ENCODE results near the gene TMPRSS9. TPM values are rescaled to one million over a fixed set of nuclear protein-coding genes. Genes with fewer than 3 reads are reported as not detected.

TMPRSS9 gene
- total RNA-seq, 1 donor from 2014 or later = not detected

GRCh38 chr19:2353159-2353886 is 6.7 kb upstream of the TMPRSS9 start:
- DNase-seq (ENCODE audit: low spot score) = no peak
- Mint-ChIP-seq H3K27ac (no peak overlapping the region), H3K27me3 (ENCODE audit: low read depth) (no peaks in the 10 kb centered on the region), H3K36me3 (ENCODE audit: low read depth) (no peaks in the 10 kb centered on the region), H3K4me3 (ENCODE audit: low read depth) (no peak overlapping the region), H3K9me3 (no peaks in the 10 kb centered on the region), H3K4me1 (ENCODE audit: low read depth) (no peaks in the 10 kb centered on the region)
- intact Hi-C loops (cut with micrococcal nuclease) = no loop called here

GRCh38 chr19:2353887-2354592 is 6.0 kb upstream of the TMPRSS9 start:
- Mint-ChIP-seq H3K27ac (no peak overlapping the region), H3K27me3 (ENCODE audit: low read depth) (no peaks in the 10 kb centered on the region), H3K4me1 (ENCODE audit: low read depth) (no peaks in the 10 kb centered on the region), H3K9me3 (no peaks in the 10 kb centered on the region), H3K4me3 (ENCODE audit: low read depth) (no peak overlapping the region), H3K36me3 (ENCODE audit: low read depth) (no peaks in the 10 kb centered on the region)
- intact Hi-C loops (cut with micrococcal nuclease) = no loop called here
- no peak for DNase-seq (ENCODE audit: low spot score)

- Mint-ChIP-seq H3K27me3 (ENCODE audit: low read depth) (no peaks in the 10 kb centered on the region), H3K27ac (no peak overlapping the region), H3K4me3 (ENCODE audit: low read depth) (no peak overlapping the region), H3K36me3 (ENCODE audit: low read depth) (no peaks in the 10 kb centered on the region), H3K4me1 (ENCODE audit: low read depth) (no peaks in the 10 kb centered on the region), H3K9me3 (no peaks in the 10 kb centered on the region)
- DNase-seq (ENCODE audit: low spot score) = no peak
- intact Hi-C loops (cut with micrococcal nuclease) = no loop called here
Measured at GRCh38 chr19:2354670-2355069, 5.4 kb upstream of the TMPRSS9 start.

GRCh38 chr19:2355168-2356035 is 4.7 kb upstream of the TMPRSS9 start:
- H3K36me3 Mint-ChIP-seq (ENCODE audit: low read depth) = no peaks in the 10 kb centered on the region
- no peak overlapping the region for H3K4me3 Mint-ChIP-seq (ENCODE audit: low read depth)
- H3K9me3 Mint-ChIP-seq = no peaks in the 10 kb centered on the region
- H3K27ac Mint-ChIP-seq = no peak overlapping the region
- H3K27me3 Mint-ChIP-seq (ENCODE audit: low read depth) = peaks cover 1% of the 10 kb centered on the region
- no peak for DNase-seq (ENCODE audit: low spot score)
- H3K4me1 Mint-ChIP-seq (ENCODE audit: low read depth) = no peaks in the 10 kb centered on the region
- intact Hi-C loops (cut with micrococcal nuclease) = no loop called here

- peaks cover 5% of the 10 kb centered on the region for H3K27me3 Mint-ChIP-seq (ENCODE audit: low read depth)
- no peak for DNase-seq (ENCODE audit: low spot score)
- no peak overlapping the region for H3K4me3 Mint-ChIP-seq (ENCODE audit: low read depth)
- H3K27ac Mint-ChIP-seq = no peak overlapping the region
- H3K4me1 Mint-ChIP-seq (ENCODE audit: low read depth) = no peaks in the 10 kb centered on the region
- no peaks in the 10 kb centered on the region for H3K9me3 Mint-ChIP-seq
- intact Hi-C loops (cut with micrococcal nuclease) = no loop called here
- H3K36me3 Mint-ChIP-seq (ENCODE audit: low read depth) = no peaks in the 10 kb centered on the region
Measured at GRCh38 chr19:2356036-2356646, 3.9 kb upstream of the TMPRSS9 start.

GRCh38 chr19:2357279-2358206 is 2.5 kb upstream of the TMPRSS9 start:
- no peak overlapping the region for H3K27ac Mint-ChIP-seq
- no peak overlapping the region for H3K4me3 Mint-ChIP-seq (ENCODE audit: low read depth)
- peaks cover 5% of the 10 kb centered on the region for H3K27me3 Mint-ChIP-seq (ENCODE audit: low read depth)
- intact Hi-C loops (cut with micrococcal nuclease) = no loop called here
- no peaks in the 10 kb centered on the region for H3K9me3 Mint-ChIP-seq
- no peaks in the 10 kb centered on the region for H3K4me1 Mint-ChIP-seq (ENCODE audit: low read depth)
- no peak for DNase-seq (ENCODE audit: low spot score)
- no peaks in the 10 kb centered on the region for H3K36me3 Mint-ChIP-seq (ENCODE audit: low read depth)

- Mint-ChIP-seq H3K4me1 (ENCODE audit: low read depth) (no peaks in the 10 kb centered on the region), H3K4me3 (ENCODE audit: low read depth) (no peak overlapping the region)
Measured at GRCh38 chr19:2358548-2359173, 1.4 kb upstream of the TMPRSS9 start.

GRCh38 chr19:2360833-2361232 is 768 bp downstream of the TMPRSS9 start:
- Mint-ChIP-seq H3K4me1 (ENCODE audit: low read depth) (no peaks in the 10 kb centered on the region), H3K27me3 (ENCODE audit: low read depth) (peaks cover 9% of the 10 kb centered on the region), H3K27ac (no peak overlapping the region), H3K36me3 (ENCODE audit: low read depth) (no peaks in the 10 kb centered on the region), H3K4me3 (ENCODE audit: low read depth) (no peak overlapping the region), H3K9me3 (no peaks in the 10 kb centered on the region)
- DNase-seq (ENCODE audit: low spot score) = no peak
- intact Hi-C loops (cut with micrococcal nuclease) = no loop called here

More at GRCh38 chr19:2358548-2359173, 1.4 kb upstream of the TMPRSS9 start:
- intact Hi-C loops (cut with micrococcal nuclease) = no loop called here
- no peak for DNase-seq (ENCODE audit: low spot score)
- Mint-ChIP-seq H3K9me3 (no peaks in the 10 kb centered on the region), H3K27me3 (ENCODE audit: low read depth) (peaks cover 5% of the 10 kb centered on the region), H3K36me3 (ENCODE audit: low read depth) (no peaks in the 10 kb centered on the region), H3K27ac (no peak overlapping the region)

GRCh38 chr19:2361246-2362045 is 1.4 kb downstream of the TMPRSS9 start:
- Mint-ChIP-seq H3K27ac (no peak overlapping the region), H3K4me1 (ENCODE audit: low read depth) (no peaks in the 10 kb centered on the region), H3K36me3 (ENCODE audit: low read depth) (no peaks in the 10 kb centered on the region), H3K27me3 (ENCODE audit: low read depth) (peaks cover 9% of the 10 kb centered on the region), H3K4me3 (ENCODE audit: low read depth) (no peak overlapping the region), H3K9me3 (no peaks in the 10 kb centered on the region)
- DNase-seq (ENCODE audit: low spot score) = no peak
- intact Hi-C loops (cut with micrococcal nuclease) = no loop called here

- Mint-ChIP-seq H3K4me1 (ENCODE audit: low read depth) (no peaks in the 10 kb centered on the region), H3K27ac (no peak overlapping the region), H3K4me3 (ENCODE audit: low read depth) (no peak overlapping the region)
Measured at GRCh38 chr19:2362046-2362969, 2.2 kb downstream of the TMPRSS9 start.

More at GRCh38 chr19:2362046-2362969, 2.2 kb downstream of the TMPRSS9 start:
- DNase-seq (ENCODE audit: low spot score) = no peak
- no peaks in the 10 kb centered on the region for H3K9me3 Mint-ChIP-seq
- peaks cover 9% of the 10 kb centered on the region for H3K27me3 Mint-ChIP-seq (ENCODE audit: low read depth)
- no peaks in the 10 kb centered on the region for H3K36me3 Mint-ChIP-seq (ENCODE audit: low read depth)
- intact Hi-C loops (cut with micrococcal nuclease) = no loop called here
